Activated naive CD4-positive, alpha-beta T cell treated with anti-CD3 and anti-CD28 coated beads, Interleukin-2, amount 10 ng/mL, durations not matched to agents 7 days and 5 days (primary cell): ENCODE results near the gene TPRX1.

Experiments
- CTCF ChIA-PET: fragments of 350-600 bp; sonication (Branson Sonifier 250); formaldehyde crosslinking; loops from one replicate; lab custom pipeline; 2021; ENCODE audit warnings: antibody characterized with exemption; lab: Charles Lee
- DNase-seq: peaks from one replicate; pipeline ENCODE4 v3.0.0-alpha.2; 2020
- H3K27ac Mint-ChIP-seq: one replicate; pipeline ENCODE4 v1.8.0; 2021; ENCODE audit warnings: mild to moderate bottlenecking, moderate library complexity, mixed read lengths
- H3K27me3 Mint-ChIP-seq: one replicate; pipeline ENCODE4 v1.8.0; 2021; ENCODE audit warnings: mild to moderate bottlenecking, mixed read lengths
- H3K36me3 Mint-ChIP-seq: one replicate; pipeline ENCODE4 v1.8.0; 2021; ENCODE audit warnings: mixed read lengths
- H3K4me1 Mint-ChIP-seq: one replicate; pipeline ENCODE4 v1.8.0; 2021; ENCODE audit warnings: mixed read lengths
- H3K4me3 Mint-ChIP-seq: one replicate; pipeline ENCODE4 v1.8.0; 2021; ENCODE audit warnings: mild to moderate bottlenecking, moderate library complexity, mixed read lengths
- H3K9me3 Mint-ChIP-seq: one replicate; pipeline ENCODE4 v1.8.0; 2021; ENCODE audit warnings: mixed read lengths

Gene TPRX1

DNA sequence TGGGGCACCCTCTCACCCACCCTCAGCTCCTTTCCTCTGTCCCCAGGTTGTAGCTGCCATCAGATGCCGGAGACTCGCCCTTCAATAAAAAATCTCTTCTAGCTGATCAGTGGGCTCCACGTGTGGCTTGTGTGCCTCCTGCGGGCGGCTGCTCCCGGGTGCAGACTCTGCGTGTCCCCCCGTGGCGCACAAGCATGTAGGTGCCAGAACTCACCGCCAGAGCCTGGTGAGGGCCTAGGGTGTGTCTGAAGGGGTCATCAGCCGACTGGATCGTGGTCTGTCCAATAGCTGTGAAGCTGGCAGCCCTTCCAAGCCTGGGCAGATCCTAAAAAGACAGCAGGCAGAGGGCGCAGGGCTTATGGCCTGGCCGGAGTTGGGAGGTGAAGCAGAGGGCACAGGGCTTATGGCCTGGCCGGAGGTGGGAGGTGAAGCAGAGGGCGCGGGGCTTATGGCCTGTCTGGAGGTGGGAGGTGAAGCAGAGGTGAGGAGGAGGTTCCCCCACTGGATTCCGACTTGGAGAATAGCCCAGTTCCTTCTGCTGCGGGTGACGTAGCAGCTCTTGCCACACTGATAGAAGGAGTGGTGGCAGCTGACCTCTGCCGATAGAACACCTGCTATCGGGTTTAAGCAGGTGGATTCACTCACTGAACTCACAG lies 47.3 kb downstream of the TPRX1 start:
- H3K27me3 Mint-ChIP-seq, result no peaks in the 10 kb centered on the region

DNA sequence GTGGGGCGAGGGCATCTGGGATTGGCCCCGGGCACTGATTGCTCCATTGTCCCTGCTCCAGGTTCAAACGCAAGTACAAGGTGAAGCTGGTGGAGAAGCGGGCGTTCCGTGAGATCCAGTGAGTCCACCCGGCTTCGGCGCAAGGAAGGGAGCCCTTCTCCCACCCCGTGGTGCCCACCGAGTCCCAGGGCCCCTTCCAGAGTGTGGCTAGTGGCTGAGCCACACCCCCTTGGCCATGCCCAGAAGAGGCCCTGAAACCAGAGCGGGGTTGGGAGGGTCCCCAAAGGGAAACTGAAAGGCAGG lies 47.8 kb downstream of the TPRX1 start:
- H3K27ac Mint-ChIP-seq, result no peak overlapping the region
- peaks cover 45% of the 10 kb centered on the region for H3K36me3 Mint-ChIP-seq
- CTCF ChIA-PET, result interaction anchor here (1.2 kb wide), 1 partner anchor 11 kb away, joined by 4 read pairs; no protein-coding TSS in a partner anchor

More for the DNA sequence above, 47.3 kb downstream of the TPRX1 start:
- Mint-ChIP-seq H3K36me3 (peaks cover 42% of the 10 kb centered on the region), H3K27ac (peak overlapping the region; percentile 62), H3K4me1 (peaks cover 16% of the 10 kb centered on the region), H3K4me3 (no peak overlapping the region), H3K9me3 (no peaks in the 10 kb centered on the region)
- DNase-seq, result no peak
- CTCF ChIA-PET, result interaction anchor here (1.2 kb wide), 1 partner anchor 10 kb away, joined by 4 read pairs; no protein-coding TSS in a partner anchor

DNA sequence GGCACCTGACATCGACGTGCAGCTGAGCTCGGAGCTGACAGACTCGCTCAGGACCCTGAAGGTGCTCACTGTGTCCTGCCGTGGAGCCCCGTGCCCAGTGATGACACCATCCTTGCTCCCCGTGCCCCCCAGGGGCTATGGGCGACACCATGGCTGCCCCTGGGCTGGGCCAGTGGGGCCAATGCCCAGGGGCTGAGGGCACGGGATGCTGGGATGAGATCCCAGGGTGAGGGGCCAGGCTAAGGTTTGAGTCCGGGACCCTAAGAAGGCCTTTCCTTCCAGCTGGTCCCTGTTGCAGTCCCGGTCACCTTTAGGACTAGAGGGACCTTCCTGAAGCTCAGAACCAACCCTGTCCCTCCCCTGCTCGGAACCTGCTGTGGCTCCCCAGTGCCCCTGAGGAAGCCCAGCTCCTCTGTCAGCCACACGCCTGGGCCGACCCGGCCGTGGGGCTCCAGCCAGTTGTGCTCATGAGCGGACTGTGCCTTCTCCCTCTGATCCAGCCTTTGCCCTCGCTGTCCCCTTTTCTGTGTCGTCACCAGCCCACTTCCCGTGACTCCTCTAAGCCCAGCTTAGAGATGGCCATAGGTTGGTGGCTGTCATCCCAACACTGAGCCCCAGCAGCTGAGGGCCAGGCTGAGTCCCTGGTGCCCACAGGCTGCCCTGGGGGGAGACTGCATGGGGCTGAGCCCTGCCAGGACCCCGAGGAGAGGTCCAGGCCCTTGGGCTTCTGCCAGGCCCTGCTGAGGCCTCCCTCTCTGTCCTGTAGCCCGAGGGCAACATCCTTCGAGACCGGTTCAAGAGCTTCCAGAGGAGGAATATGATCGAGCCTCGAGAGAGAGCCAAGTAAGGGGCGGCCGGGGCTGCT lies 48.4 kb downstream of the TPRX1 start:
- H3K4me1 Mint-ChIP-seq, result peaks cover 19% of the 10 kb centered on the region
- H3K4me3 Mint-ChIP-seq, result no peak overlapping the region
- no peaks in the 10 kb centered on the region for H3K27me3 Mint-ChIP-seq
- no peak for DNase-seq
- H3K27ac Mint-ChIP-seq, result no peak overlapping the region
- CTCF ChIA-PET, result interaction anchor here (1.2 kb wide), 1 partner anchor 12 kb away, joined by 4 read pairs; no protein-coding TSS in a partner anchor
- H3K36me3 Mint-ChIP-seq, result peaks cover 48% of the 10 kb centered on the region
- no peaks in the 10 kb centered on the region for H3K9me3 Mint-ChIP-seq

More for the DNA sequence above, 47.8 kb downstream of the TPRX1 start:
- DNase-seq, result no peak
- peaks cover 18% of the 10 kb centered on the region for H3K4me1 Mint-ChIP-seq
- H3K4me3 Mint-ChIP-seq, result no peak overlapping the region
- no peaks in the 10 kb centered on the region for H3K27me3 Mint-ChIP-seq
- no peaks in the 10 kb centered on the region for H3K9me3 Mint-ChIP-seq

DNA sequence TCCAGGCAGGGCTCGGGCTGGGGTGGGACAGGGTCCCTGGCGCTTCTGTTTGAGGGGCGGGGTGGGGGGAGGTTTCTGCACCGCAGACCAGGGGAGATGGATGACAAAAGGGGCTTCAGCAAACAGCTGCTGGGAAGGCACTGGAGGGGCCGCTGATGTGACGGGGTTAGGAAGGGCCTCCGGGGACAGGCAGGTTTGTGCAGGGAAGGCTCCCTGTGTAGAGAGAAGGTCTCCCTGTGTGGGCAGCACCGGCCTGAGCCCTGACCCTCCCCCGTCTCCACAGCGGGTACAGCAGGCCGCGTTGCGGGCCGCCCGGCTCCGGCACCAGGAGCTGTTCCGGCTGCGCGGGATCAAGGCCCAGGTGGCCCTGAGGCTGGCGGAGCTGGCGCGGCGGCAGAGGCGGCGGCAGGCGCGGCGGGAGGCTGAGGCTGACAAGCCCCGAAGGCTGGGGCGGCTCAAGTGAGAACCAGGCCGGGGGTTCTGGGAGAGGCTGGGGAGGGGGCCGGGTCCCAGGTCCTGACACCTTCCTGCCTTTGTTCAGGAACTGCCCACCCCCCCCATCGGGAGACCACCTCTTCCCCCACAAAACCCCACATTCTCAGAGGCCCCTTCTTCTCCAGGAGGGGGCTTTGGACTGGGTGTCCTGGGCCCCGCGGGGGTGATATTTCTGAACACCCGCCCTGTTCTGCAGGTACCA lies 49.1 kb downstream of the TPRX1 start:
- CTCF ChIA-PET, result no interaction called here
- H3K4me1 Mint-ChIP-seq, result peaks cover 24% of the 10 kb centered on the region
- no peaks in the 10 kb centered on the region for H3K27me3 Mint-ChIP-seq
- peaks cover 46% of the 10 kb centered on the region for H3K36me3 Mint-ChIP-seq
- H3K27ac Mint-ChIP-seq, result no peak overlapping the region
- no peaks in the 10 kb centered on the region for H3K9me3 Mint-ChIP-seq
- no peak for DNase-seq
- H3K4me3 Mint-ChIP-seq, result no peak overlapping the region

DNA sequence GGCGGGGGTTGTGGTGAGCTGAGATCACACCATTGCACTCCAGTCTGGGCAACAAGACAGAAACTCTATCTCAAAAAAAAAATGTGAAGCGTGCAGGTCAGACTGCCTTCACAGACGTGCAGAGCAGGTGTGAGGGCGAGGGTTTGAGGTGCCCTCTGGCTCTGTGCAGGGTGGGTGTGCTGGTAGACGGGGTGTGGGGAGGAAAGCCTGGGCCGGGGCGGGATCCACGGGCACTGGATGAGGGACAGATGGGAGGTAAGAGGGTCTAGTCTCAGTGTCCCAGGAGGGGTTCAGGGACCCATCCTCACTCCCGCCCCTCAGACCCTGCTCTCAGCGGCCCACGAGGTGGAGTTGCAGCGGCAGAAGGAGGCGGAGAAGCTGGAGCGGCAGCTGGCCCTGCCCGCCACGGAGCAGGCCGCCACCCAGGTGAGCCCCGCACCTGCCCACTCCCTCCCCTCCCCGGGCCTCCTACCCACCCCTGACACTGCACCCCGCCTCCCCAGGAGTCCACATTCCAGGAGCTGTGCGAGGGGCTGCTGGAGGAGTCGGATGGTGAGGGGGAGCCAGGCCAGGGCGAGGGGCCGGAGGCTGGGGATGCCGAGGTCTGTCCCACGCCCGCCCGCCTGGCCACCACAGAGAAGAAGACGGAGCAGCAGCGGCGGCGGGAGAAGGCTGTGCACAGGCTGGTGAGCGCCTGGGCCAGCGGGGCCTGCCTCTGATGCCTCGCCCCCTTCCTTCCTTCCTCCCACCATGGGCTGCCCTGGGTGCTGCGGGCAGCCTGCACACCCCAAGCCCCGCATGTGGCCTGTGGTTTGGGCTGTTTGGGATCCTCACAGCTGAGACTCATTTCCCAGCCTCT lies 49.9 kb downstream of the TPRX1 start:
- Mint-ChIP-seq H3K36me3 (peaks cover 47% of the 10 kb centered on the region), H3K27me3 (no peaks in the 10 kb centered on the region), H3K9me3 (no peaks in the 10 kb centered on the region), H3K4me3 (no peak overlapping the region), H3K27ac (no peak overlapping the region), H3K4me1 (peaks cover 28% of the 10 kb centered on the region)
- CTCF ChIA-PET, result no interaction called here
- no peak for DNase-seq

DNA sequence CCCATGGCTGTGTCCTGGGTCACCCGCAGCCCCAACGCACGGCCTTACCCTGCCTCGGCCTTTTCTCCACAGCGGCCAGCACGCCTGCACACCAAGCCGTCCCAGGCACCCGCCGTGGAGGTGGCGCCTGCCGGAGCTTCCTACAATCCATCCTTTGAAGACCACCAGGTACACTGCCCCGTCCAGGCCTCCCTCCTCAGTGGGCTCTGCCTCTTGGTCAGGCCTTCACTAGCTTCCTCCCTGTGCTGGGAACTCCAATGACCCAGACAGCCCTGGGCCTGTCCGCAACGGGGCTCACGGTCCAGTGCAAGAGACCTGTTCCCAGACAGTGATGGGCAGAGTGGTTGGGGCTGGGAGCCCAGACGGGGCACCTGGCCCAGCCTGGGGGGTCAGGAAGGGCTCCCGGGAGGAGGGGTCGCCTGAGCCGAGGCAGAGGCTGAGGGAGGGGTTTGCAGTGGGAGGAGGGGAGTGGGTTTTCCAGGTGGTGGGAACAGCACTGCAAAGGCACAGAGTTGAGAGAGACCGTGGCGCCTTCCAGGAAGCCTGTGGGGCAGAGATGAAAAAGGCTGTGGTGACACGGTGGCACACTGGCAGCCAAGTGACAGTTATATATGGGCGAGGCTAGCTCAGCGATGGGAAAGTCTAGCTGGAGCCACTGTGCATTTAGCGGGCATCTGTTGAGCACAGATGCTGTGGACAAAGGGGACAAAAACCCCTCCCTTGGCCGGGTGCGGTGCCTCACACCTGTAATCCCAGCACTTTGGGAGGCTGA lies 51.7 kb downstream of the TPRX1 start:
- peak overlapping the region; percentile 24 for H3K27ac Mint-ChIP-seq
- CTCF ChIA-PET, result interaction anchor here (0.6 kb wide), 1 partner anchor 40 kb away, joined by 3 read pairs; the partner anchor contains the start of gene EHD2
- H3K36me3 Mint-ChIP-seq, result peaks cover 51% of the 10 kb centered on the region
- H3K4me3 Mint-ChIP-seq, result no peak overlapping the region
- H3K27me3 Mint-ChIP-seq, result no peaks in the 10 kb centered on the region
- peak; percentile 29 for DNase-seq
- H3K9me3 Mint-ChIP-seq, result no peaks in the 10 kb centered on the region
- H3K4me1 Mint-ChIP-seq, result peaks cover 42% of the 10 kb centered on the region
